H1 (cell line): ENCODE results near the gene MOSMO.

Source experiments
- ATF2 ChIP-seq: IDR thresholded peaks from 2 replicates; pipeline ENCODE4 v1.6.1; 2012; ENCODE audit warnings: low read length, inconsistent platforms
- BACH1 ChIP-seq: IDR thresholded peaks from 2 replicates; pipeline ENCODE4 v1.6.1; 2012; ENCODE audit warnings: low read length, improper control_type of control experiment
- CTCF ChIP-seq, 3 experiments: IDR thresholded peaks; 1 replicate in 2 of 3; 2 replicates in 1 of 3; pipeline versions ENCODE4 v1.5.1 to v1.6.1; 2011; ENCODE audit warnings: low read length in 3 of 3, mild to moderate bottlenecking in 3 of 3, inconsistent platforms in 2 of 3, low read depth in 1 of 3, moderate library complexity in 1 of 3; ENCODE audit not compliant: insufficient read depth in 1 of 3; ENCODE audit errors: control extremely low read depth in 1 of 3
- EP300 ChIP-seq, 2 experiments: IDR thresholded peaks; 1 replicate in 1 of 2; 2 replicates in 1 of 2; pipeline ENCODE4 v1.6.1; 2011 to 2012; ENCODE audit warnings: low read depth in 2 of 2, low read length in 2 of 2, mild to moderate bottlenecking in 2 of 2, borderline replicate concordance in 1 of 2, inconsistent platforms in 1 of 2, moderate library complexity in 1 of 2
- EZH2 ChIP-seq: fragments of 200-600 bp; sonication (generic); IDR thresholded peaks from 2 replicates; pipeline ENCODE4 v1.7.1; 2012; ENCODE audit warnings: low read depth, mild to moderate bottlenecking, moderate library complexity, low read length, inconsistent platforms; ENCODE audit not compliant: severe bottlenecking
- POLR2AphosphoS5 ChIP-seq: IDR thresholded peaks from 2 replicates; pipeline ENCODE4 v1.6.1; 2011; ENCODE audit warnings: low read depth, low read length
- RAD21 ChIP-seq, 2 experiments: IDR thresholded peaks in 1 of 2; conservative IDR thresholded peaks in 1 of 2; 2 replicates each; pipeline ENCODE4 v1.6.1; 2011; ENCODE audit warnings: low read depth in 2 of 2, low read length in 2 of 2, improper control_type of control experiment in 1 of 2, inconsistent platforms in 1 of 2, mild to moderate bottlenecking in 1 of 2, moderate library complexity in 1 of 2
- RFX5 ChIP-seq: IDR thresholded peaks from 2 replicates; pipeline ENCODE4 v1.6.1; 2011; ENCODE audit warnings: low read depth, low read length, improper control_type of control experiment, borderline replicate concordance
- SP1 ChIP-seq: IDR thresholded peaks from 2 replicates; pipeline ENCODE4 v1.6.1; 2011; ENCODE audit warnings: low read depth, low read length
- SP2 ChIP-seq: IDR thresholded peaks from 2 replicates; pipeline ENCODE4 v1.6.1; 2012; ENCODE audit warnings: mild to moderate bottlenecking, low read length, inconsistent platforms
- TAF1 ChIP-seq: IDR thresholded peaks from 2 replicates; pipeline ENCODE4 v1.6.1; 2011; ENCODE audit warnings: mild to moderate bottlenecking, low read depth, low read length

DNA sequence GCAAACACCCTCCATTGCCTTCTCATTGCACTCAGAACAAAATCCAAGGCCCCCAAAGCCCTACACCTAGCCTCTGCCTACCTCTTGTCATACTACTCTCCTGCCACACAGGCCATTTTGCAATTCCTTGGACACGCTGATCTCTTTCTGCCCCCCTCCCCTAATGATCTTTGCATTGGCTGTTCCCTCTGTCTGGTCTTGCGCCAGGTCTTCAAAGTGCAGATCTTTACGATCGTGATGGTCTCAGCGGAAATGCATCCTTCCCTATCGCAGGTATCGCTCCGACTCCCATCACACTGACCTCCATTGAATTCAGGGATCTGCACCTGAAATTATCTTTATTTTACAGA is 777 bp upstream of the MOSMO start:
- TF ChIP-seq POLR2AphosphoS5 (no peak), TAF1 (no peak), EP300 (IDR thresholded peaks at IDR 0.05; ENCODE audit: borderline replicate concordance in 1 of 2, low read depth in 2 of 2, low read length in 2 of 2) (no peak), SP2 (no peak), BACH1 (no peak), EZH2 (peak; percentile 47), SP1 (no peak), ATF2 (no peak), RFX5 (no peak), RAD21 (IDR thresholded peaks at IDR 0.05 in 1 of 2, conservative IDR thresholded peaks at IDR 0.05 in 1 of 2; ENCODE audit: low read depth in 2 of 2, low read length in 2 of 2) (no peak), CTCF (IDR thresholded peaks at IDR 0.05; ENCODE audit: control extremely low read depth in 1 of 3, insufficient read depth in 1 of 3, low read depth in 1 of 3, low read length in 3 of 3) (no peak)
